Stimulated activated CD4-positive, alpha-beta T cell treated with anti-CD3 and anti-CD28 coated beads, Interleukin-15, amount 100 ng/mL, for 24 hours (primary cell): Measurements from ENCODE around the gene TADA2B.

Source experiments
- DNase-seq: peaks from one replicate; pipeline ENCODE4 v3.0.0-alpha.2; 2020

The TADA2B gene, protein sequence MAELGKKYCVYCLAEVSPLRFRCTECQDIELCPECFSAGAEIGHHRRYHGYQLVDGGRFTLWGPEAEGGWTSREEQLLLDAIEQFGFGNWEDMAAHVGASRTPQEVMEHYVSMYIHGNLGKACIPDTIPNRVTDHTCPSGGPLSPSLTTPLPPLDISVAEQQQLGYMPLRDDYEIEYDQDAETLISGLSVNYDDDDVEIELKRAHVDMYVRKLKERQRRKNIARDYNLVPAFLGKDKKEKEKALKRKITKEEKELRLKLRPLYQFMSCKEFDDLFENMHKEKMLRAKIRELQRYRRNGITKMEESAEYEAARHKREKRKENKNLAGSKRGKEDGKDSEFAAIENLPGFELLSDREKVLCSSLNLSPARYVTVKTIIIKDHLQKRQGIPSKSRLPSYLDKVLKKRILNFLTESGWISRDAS

DNA sequence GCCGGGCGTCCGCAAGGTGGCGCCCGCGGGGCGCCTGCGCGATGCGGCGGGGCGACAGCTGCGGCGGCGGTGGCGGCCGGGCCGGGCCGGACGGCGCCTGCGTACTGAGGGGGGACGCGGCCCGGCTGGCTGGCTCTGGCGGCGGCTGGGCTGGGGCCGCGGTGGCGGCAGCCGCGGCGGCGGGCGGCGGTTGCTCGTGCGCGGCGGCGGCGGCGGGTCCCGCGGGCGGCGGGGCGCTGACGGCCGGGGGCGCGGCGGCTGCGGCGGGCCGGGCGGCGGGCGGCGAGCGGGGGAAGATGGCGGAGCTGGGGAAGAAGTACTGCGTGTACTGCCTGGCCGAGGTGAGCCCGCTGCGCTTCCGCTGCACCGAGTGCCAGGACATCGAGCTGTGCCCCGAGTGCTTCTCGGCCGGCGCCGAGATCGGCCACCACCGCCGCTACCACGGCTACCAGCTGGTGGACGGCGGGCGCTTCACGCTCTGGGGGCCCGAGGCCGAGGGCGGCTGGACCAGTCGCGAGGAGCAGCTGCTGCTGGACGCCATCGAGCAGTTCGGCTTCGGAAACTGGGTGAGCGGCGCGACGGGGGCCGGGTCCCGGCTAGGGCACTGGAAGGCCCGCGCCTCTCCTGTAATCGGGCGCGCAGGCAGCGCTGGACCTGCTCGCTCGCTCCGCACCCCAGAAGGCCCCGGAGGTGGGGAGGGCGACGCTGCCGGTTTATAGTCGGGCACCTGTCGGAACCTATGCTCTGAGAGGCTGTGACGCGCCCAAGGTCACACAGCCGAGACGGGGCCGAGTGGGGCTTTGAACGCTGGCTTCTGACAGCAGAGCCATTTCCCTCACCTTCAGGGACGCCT lies at the start of gene TADA2B:
TSS of gene TADA2B (plus strand) at position 89 of the 853 bp plus-strand sequence. CDS start at position 297, 208 bp downstream.
- DNase-seq: peak; percentile 66

DNA sequence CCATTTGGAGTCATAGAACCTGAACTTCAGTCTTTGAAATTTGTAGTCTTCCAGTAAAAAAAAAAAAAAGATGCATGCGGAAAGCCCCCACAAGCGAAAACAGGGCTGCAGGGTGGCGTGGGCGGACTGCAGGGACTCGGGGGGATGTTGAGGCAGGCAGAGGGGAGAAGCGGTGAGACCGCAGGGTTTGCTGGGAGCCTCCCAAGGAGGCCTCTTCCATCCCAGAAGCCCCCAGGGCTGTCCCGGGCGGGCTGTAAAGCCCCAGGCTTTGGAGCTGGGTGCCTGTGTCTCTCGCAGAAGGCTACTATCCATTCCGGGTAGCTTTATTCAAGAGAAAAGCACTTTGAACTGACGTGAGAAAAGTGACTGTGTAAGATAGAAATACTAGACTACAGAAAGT lies 46.7 kb upstream of the TADA2B start:
- DNase-seq: no peak

DNA sequence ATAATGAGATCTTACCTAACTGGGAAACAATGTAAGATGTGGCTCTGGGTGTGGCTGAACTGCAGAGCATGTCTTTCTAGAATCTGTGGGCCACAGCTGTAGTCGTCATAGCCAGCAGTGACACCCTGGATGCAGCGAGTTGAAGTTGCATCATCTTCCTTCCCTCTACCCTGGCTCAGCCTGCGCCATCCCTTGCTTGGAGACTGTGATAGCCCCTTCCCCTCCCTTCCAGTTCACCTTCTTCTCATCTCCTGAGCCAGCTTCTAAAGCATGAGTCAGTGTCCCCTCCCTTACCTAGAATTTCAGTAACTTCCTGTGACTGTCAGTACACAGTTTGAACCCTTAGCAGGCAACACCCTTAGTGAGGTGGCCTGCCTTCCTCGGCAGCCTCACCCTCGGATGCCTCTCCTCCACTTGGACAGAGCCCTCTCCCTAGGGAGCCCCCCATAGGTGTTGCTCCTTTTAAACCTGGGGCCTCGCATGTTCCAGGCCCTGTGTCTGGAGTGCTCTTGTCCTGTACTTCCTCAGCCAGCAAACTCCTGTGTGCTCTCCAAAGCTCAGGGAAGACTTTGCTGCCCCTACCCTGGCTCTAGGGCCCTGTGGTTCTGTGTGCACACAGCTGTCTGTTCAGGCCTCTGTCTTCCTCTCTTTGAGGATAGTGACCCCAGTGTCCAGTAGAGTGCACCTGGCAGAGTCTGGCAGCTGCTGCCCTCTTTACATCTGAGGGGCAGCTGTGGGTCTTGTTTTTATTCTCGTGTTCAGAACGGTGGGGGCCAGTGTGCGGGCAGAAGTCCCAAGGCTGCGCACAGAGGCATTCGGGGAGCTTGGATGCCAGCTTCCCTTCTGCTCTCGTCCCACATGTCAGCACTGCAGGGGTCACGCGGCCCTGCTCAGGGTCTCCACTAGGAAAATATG lies 43.7 kb upstream of the TADA2B start:
- DNase-seq: peak; percentile 18

DNA sequence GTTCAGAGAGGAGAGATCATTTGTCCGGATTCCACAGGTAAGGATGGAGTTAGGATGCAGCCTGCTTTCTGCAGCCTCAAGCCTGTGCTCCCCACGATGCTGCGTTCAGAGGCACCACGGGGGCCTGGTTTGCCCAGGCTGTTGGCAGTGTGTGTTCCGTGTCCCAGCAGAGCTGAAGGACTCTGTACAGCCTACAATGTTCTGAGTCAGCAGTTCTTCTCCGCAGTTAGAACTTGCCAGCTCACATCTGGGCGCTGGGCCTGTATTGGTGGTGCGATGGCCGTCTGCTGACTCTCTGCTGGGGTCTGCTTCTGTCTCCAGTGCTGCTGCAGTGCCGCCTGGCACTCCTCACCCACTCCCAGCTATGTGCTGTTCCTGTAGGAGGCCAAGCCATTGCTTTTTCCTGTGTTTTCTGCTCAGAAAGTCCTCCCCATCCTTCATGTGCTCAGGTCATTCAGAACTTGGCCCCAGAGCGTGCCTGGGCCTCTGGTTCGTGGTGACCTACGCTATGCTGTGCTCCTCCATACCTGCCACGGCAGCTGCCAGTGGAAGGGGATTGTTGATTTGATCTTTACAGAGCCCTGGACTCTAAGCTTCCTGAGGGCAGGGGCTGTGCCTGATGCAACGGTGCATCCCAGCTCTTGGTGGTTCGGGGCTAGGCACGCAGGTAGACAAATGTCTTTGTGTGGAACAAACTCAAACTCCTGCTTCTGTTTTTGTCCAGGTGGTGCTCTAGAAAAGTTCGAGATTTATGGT lies 42.6 kb upstream of the TADA2B start:
- DNase-seq: no peak

DNA sequence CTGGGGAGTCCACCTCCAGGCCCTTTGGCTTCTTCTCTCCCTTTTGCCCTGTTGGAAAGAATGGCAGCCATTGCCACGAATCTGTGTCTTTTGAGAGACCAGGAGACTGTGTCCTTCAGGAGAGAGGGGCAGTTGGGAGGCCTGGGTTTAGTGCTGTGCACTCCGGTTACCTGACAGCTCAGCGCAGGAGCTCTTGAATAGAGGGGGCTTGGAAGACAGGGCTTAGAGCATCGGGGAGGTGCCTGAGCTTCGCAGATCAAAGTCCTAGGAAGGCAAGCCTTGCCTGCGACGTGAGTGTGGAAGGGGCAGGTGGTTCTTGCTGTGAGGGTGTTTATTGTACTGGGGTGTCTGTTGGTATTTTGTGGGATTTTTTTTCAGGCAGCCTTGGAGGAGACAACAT lies 41.9 kb upstream of the TADA2B start:
- no peak for DNase-seq

DNA sequence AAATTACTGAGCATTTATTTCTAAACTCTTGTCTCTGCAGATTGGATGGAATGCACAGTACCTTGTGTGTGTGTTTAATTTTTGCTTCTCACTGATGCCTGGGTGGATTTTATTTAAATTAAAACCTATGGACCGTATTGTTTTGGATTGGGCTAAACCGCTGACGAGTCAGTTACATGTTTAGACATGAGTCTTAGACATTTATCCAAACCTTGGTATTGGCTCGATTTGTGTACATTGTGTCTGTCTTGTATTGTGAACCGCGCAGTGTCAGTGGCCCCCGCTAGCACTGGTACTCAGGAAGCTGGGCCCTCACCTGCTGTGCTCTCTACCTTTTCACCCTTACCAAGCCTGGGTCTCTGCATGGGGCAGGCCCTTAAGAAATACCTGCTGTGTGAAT lies 40.8 kb upstream of the TADA2B start:
- no peak for DNase-seq

DNA sequence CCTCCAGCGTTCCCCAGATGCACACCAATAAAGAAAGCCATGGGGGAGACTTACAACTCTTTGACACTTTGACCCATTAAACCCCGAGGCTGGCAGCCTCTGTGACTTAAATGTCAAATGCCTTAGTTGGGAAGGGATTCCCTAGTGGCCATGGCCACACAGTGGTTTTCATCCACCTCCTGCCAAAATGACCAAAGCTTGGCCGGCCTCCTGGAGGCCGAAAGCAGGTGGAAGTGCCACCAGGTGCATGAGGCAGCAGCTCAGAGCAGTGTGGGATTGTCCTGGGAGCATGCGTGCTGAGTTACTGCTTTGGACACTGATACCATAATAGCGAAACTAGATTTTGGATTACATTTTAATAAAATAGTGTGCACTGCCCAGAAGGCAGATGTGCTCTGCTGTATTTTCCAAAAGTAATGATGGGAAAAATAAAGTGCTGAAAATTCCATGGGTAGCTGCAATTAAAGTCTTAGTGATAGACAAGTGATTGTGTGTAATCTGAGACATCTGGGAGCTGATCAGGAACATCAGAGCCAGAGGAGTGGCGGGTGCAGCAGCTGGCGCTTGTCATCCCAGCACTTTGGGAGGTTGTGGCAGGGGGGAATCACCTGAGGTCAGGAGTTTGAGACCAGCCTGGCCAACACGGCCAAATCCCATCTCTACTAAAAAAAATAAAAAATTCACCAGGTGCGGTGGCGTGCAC lies 39.8 kb upstream of the TADA2B start:
- DNase-seq: no peak

DNA sequence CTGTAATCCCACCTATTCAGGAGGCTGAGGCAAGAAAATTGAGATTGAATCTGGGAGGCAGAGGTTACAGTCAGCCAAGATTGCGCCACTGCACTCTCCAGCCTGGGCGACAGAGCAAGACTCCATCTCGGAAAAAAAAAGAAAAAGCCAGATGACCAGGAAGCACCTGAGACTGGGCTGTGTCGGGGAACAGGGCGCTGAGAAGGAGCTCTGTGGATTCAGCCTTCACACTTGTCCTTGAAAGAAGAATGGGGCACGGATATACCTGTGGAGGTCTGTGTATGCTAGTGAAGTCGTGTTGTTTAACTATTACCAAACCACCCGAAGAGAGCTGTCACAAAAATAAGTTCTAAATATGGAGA lies 39.3 kb upstream of the TADA2B start:
- DNase-seq: no peak

DNA sequence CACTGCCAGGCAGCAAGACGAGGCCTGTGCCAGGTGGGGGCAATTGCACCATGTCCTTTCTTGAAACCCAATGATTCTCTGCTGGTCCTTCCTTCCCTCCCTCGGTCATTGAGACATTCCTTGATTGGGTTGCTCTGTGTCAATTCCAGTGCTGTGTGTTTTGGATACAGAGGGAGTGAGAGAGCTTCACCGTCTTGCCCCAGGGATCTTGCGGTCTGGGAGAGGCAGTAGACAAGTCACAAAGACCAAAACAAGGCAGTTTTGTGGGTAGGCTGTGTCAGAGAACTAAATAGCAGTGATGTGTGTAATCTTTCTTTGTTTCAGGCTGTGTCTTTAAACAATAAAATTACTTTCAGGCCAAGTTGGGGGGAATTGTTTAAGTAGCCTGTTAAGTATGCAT lies 38.8 kb upstream of the TADA2B start:
- DNase-seq: no peak

DNA sequence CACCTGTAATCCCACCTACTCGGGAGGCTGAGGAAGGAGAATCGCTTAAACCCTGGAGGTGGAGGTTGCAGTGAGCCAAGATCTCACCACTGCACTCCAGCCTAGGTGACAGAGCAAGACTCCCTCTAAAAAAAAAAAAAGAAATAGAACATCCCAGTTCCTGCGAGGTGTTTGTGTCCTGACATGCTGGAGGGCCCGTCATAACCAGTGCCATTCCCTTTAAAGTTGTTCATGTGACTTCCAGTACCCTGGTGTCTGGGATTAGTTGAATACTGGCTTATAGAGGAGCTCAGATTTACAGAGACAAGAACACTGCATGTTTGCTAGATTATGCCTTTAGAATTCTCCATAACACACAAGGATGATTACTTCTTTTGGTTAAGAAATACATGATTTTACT lies 37.6 kb upstream of the TADA2B start:
- DNase-seq: no peak

DNA sequence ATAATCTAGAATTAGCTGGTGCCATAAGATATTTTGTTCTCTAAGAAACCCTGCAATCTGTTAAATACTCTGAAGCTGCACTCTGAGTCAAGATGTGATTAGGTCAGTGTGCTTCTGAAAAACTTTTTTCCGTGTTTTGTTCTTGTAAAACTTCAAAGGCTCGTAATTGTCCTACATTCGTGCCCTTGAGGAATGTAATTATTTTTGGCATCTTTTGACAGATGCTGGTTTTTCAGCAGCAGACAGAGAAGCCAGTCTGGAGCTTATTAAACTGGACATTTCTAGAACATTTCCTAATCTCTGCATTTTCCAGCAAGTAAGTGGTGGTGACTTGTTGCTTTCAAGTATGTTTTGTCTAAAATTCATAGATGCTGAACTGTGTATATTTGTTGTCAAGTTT lies 36.8 kb upstream of the TADA2B start:
- DNase-seq: no peak

DNA sequence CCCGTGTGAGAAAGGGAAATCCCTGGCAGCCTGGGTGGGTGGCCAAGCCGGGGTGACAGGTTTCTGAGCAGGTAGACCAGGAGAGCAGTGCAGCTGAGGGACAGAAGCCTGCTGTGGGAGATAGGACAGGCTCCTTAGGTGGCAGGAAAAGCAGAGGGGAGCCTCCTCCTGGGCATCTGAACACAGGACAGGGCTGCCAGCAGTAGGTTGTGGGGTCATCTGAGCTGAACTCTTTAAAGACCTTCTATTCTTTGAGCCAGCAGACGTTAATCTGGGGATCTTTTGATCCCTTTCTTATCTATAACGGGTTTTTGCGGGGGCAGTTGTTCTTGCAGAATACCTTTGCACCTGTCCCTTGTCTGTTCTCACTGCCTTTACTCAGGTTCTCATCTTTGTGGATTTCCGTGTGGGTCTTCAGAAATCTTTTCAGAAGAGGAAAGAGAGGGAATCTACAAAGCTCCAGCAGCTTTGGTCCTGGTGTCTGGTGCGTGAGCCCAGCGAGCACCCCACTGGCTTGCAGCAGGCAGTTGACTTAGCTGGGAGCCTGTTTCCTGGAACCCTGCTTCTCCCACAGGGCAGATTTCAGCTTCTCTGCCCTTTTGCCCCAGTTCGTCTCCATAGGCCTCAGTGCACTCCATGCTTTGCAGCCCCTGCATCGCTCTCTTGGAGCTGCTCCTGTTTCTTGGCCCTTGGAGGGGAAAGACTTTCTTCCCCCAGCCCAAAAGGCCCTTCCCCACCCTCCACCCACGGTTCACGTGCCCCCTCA lies 35.8 kb upstream of the TADA2B start:
- DNase-seq: no peak

DNA sequence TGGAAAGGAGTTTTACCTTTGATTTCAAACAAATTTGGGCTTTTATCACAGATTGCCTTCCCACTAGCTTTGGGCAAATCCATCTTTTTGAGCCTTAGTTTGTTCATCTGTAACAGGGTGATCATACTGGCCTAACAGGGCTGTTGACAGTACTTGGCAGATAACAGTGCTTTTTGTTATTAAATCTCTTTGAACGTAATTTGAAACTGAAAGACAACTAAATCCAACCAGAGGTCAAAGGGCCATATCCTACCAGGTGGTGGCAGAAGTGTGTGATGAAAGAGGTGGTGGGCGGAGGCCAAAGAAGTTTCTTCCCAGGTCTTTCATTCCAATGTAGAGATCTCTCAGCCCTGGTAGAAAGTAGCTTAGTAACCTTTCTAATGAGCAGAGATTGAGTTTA lies 35.2 kb upstream of the TADA2B start:
- DNase-seq: no peak

DNA sequence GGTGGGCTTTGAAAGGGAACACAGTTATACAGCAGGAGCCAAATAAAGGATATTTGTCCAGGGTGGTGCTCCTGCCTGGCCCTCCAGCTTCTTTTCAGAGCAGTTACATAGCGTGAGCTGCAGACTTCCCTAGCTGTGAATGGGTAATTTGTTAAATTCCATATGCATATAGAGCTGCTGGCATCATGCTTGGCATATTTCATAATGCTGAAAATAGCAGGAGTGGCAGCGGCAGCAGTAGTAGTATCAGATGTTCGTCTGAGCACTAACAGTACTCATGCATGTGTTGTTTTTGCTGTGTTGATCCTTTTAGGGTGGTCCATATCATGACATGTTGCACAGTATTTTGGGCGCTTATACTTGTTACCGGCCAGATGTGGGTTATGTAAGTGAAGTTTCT lies 33.6 kb upstream of the TADA2B start:
- no peak for DNase-seq

DNA sequence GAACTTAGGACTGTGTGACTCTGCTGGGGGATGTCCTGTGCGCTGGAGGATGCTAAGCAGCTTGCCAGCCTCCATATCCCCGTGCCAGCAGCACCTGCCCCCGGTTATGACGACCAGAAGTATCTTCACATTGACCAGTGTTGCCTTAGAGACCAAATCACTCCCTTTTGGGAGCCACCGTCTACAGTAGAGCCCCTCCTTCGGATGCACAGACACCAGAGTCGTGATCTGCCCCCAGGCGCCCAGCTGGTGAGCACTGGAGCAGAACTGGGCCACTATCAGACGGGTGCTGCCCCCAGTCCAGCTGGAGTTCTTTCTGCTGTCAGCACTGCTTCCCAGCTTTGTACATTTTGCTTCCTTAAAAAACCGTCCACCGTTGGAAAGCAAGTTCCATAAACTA lies 30.0 kb upstream of the TADA2B start:
- DNase-seq: no peak

DNA sequence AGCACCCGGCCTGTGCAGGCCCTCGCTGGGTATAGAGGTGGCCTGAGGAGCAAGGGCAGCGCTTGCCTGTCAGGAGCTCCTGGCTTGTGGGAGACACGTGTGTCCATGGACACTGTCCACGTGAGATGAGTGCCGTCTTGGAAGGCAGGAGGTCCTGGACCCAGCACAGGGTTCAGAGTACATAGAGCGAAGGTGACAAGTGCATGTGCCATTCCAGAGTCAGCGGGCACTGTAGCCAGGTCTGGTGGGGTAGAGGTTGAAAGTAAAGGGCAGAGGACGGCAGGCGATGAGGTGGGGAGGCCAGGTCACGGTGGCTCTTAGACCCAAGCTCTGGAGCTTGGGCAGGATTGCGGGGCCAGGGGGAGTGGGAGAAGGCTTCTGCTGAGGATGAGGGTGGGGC lies 28.4 kb upstream of the TADA2B start:
- DNase-seq: no peak

DNA sequence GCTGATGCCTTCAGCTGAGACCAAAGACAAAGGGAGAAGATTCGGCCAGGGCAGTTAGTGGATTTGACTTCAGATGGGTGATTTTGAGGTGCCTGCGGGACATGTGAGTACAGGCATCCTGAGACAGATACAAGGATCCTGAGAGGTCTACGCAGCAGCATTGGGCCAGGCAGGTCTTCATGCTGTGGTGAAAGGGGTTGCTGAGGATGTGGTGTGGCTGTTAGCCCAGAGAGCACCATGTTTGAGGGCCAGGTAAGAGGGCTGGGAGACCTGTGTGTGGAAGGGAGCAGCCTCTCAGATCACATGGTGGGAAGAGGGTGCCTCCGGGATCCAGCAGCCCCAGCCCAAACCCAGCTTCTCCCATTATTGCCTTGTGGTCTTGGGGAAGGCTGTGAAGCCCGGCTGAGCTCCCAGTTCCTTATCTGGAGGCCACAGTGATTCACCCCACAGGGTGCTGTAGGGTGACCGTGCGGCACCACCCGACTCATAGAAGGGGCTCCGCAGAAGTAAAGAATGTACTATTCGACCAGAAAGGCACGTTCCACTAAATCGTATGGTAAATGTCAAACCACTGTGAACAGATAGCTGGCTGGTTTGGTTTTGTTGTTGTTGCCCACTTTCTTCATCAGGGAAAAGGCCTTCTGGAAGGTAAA lies 27.7 kb upstream of the TADA2B start:
- no peak for DNase-seq

DNA sequence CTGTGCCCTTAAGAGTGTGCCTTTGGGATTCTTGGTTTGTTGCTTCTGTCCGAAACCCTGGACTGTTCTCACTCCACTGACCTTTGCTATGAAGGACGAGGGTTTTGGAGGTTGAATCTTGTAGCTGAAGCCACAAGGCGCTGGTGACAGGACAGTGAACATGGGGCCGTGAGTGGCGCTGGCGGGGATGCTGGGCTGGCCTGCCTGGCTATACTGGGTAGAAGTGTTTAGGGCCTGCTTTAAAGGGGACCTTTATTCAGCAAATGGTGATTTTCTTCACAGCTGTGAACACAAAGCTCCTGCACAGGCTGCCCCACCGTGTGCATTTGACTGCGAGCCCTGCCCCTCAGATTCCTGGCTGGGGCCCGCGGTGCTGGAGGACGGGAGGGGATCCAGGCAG lies 27.1 kb upstream of the TADA2B start:
- DNase-seq: no peak

DNA sequence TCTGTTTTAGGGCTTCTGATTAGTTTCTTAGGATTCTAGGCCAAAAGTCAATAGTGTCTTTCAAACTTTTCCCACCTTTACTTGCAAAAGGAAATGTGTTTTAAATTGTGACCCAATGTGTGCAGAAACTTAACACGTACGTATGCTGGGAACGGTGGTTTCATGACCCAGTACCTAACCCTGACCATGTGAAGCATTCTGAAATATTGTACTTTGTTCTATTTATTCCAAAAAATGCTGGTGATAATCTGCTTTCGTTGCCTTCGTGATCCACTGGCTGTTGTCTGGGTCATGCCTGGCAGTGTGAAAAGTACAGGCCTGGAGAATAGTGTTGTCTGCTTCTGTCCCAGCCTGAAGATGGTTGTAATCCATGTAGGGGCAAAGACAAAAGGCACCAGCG lies 26.7 kb upstream of the TADA2B start:
- DNase-seq: no peak

DNA sequence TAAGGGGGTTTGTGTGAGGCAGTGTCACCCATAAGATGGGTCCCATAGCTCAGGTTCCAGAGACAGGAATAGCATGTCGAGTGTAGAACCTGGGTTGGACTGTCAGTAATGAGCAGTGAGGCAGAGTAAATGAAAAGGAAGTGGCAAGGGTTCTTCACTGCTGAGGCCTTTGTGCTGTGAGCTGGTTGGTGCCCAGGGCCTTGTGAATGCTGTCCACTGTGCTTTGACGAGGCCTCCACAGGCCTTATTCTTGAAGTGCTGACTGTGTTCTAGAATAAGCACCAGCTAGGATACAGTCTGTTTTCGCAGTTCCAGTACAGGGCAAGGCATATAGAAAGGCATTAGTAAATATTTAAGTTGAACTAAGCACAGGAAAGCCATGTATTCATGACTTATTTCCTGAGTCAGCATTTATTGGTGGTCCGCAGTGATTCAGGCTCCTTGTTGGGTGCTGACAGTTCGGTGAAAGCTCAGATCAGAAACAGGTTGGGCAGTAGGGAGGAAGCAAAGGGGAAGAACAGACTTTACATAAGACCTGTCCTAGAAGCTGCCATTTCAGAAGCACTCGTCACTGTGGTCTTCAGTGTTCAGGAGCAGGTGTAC lies 25.6 kb upstream of the TADA2B start:
- DNase-seq: no peak
